ENCODE data around the gene MYH7B.

The MYH7B gene

GRCh38 chr20:34994509-34995131 is 39.0 kb downstream of the MYH7B start:
- DNase-seq = no peak

- DNase-seq = no peak
These were observed 39.5 kb downstream of the MYH7B start for GRCh38 chr20:34995192-34995591.

- no peak for DNase-seq
These were observed 40.0 kb downstream of the MYH7B start for GRCh38 chr20:34995696-34996095.

GRCh38 chr20:34996243-34997028 is 40.8 kb downstream of the MYH7B start:
- no peak for DNase-seq

GRCh38 chr20:34997131-34997561 is 41.5 kb downstream of the MYH7B start:
- no peak for DNase-seq

GRCh38 chr20:34997774-34998173 is 42.1 kb downstream of the MYH7B start:
- DNase-seq = no peak

- DNase-seq = no peak
These were observed 42.8 kb downstream of the MYH7B start for GRCh38 chr20:34998331-34998950.

GRCh38 chr20:34999021-34999451 is 43.4 kb downstream of the MYH7B start:
- DNase-seq = no peak

- no peak for DNase-seq
These were observed 44.1 kb downstream of the MYH7B start for GRCh38 chr20:34999782-35000181.

- DNase-seq = no peak
These were observed 44.7 kb downstream of the MYH7B start for GRCh38 chr20:35000311-35000921.

- DNase-seq = no peak
These were observed 45.4 kb downstream of the MYH7B start for GRCh38 chr20:35000922-35001595.

GRCh38 chr20:35001596-35002362 is 46.1 kb downstream of the MYH7B start:
- DNase-seq = peak in 1 of 2 experiments; percentile 3

GRCh38 chr20:35002426-35003210 is 47.0 kb downstream of the MYH7B start:
- DNase-seq = no peak

GRCh38 chr20:35003211-35004031 is 47.8 kb downstream of the MYH7B start:
- no peak for DNase-seq

GRCh38 chr20:35004051-35004725 is 48.5 kb downstream of the MYH7B start:
- no peak for DNase-seq

GRCh38 chr20:35004749-35005462 is 49.2 kb downstream of the MYH7B start:
- no peak for DNase-seq

Measured in Kasumi-1 (cell line).